CD8-positive, alpha-beta memory T cell (primary cell): Measurements from ENCODE around the gene TEX22. TPM values are rescaled to one million over a fixed set of nuclear protein-coding genes. Genes with fewer than 3 reads are reported as not detected.

Experiments
- CTCF ChIA-PET: fragments of 350-600 bp; sonication (Branson Sonifier 250); formaldehyde crosslinking; loops from one replicate; lab custom pipeline; 2021; ENCODE audit warnings: antibody characterized with exemption; lab: Charles Lee
- POLR2A ChIA-PET: fragments of 350-600 bp; sonication (Branson Sonifier 250); formaldehyde crosslinking; loops from one replicate; lab custom pipeline; 2021; ENCODE audit warnings: antibody characterized with exemption; lab: Charles Lee
- DNase-seq, 5 donors: peaks; one replicate each; pipeline versions ENCODE4 v3.0.0 to v3.0.0-alpha.2; 2020 to 2022; ENCODE audit warnings: mixed read lengths in 1 of 5
- H3K27ac ChIP-seq: one replicate; pipeline ENCODE4 v1.7.0; 2013; ENCODE audit warnings: low read depth, mild to moderate bottlenecking, low read length, moderate library complexity
- H3K27me3 ChIP-seq: 2 replicates; pipeline ENCODE4 v1.7.0; 2013; ENCODE audit warnings: low read length, mild to moderate bottlenecking; ENCODE audit not compliant: insufficient read depth, poor library complexity, severe bottlenecking
- H3K36me3 ChIP-seq: 2 replicates; pipeline ENCODE4 v1.7.0; 2013; ENCODE audit warnings: mild to moderate bottlenecking, low read length, moderate library complexity; ENCODE audit not compliant: insufficient read depth
- H3K4me1 ChIP-seq: 2 replicates; pipeline ENCODE4 v1.7.0; 2013; ENCODE audit warnings: mild to moderate bottlenecking, low read length, moderate library complexity; ENCODE audit not compliant: insufficient read depth
- H3K4me3 ChIP-seq: 2 replicates; pipeline ENCODE4 v1.7.0; 2013; ENCODE audit warnings: mild to moderate bottlenecking, low read length
- H3K9me3 ChIP-seq: 2 replicates; pipeline ENCODE4 v1.7.0; 2013; ENCODE audit warnings: mild to moderate bottlenecking, low read length
- H3K27ac Mint-ChIP-seq, 8 donors: one replicate each; pipeline ENCODE4 v1.8.0; 2020 to 2021; ENCODE audit warnings: mixed read lengths in 8 of 8, mild to moderate bottlenecking in 6 of 8, inconsistent platforms in 3 of 8, moderate library complexity in 3 of 8
- H3K27me3 Mint-ChIP-seq, 2 donors: one replicate each; pipeline ENCODE4 v1.8.0; 2020 to 2021; ENCODE audit warnings: mixed read lengths in 2 of 2, mild to moderate bottlenecking in 1 of 2, moderate library complexity in 1 of 2
- H3K36me3 Mint-ChIP-seq, 3 donors: one replicate each; pipeline ENCODE4 v1.8.0; 2020 to 2021; ENCODE audit warnings: mixed read lengths in 3 of 3, inconsistent platforms in 1 of 3, mild to moderate bottlenecking in 1 of 3
- H3K4me1 Mint-ChIP-seq, 3 donors: one replicate each; pipeline ENCODE4 v1.8.0; 2020 to 2021; ENCODE audit warnings: mixed read lengths in 3 of 3, inconsistent platforms in 1 of 3, mild to moderate bottlenecking in 1 of 3
- H3K4me3 Mint-ChIP-seq, 7 donors: one replicate each; pipeline ENCODE4 v1.8.0; 2020 to 2021; ENCODE audit warnings: mixed read lengths in 7 of 7, mild to moderate bottlenecking in 6 of 7, moderate library complexity in 4 of 7, inconsistent platforms in 2 of 7
- H3K9me3 Mint-ChIP-seq, 5 donors: one replicate each; pipeline ENCODE4 v1.8.0; 2020 to 2022; ENCODE audit warnings: mixed read lengths in 5 of 5, mild to moderate bottlenecking in 3 of 5, moderate library complexity in 2 of 5, inconsistent platforms in 1 of 5
- polyA plus RNA-seq: library from polyadenylated mRNA; unstranded; fragments of 300-500 nt; fragmentation: Illumina TruSeq; gene quantifications from one replicate; pipeline ENCODE4 v1.2.3, GENCODE V29; 2021
- total RNA-seq, 2 experiments: library from RNA; stranded (reverse); gene quantifications; one replicate each; pipeline ENCODE4 v1.2.3, GENCODE V29; 2021

The TEX22 gene
- total and polyA plus RNA-seq, 3 experiments from 2014 or later, result 0.08 to 2.9 (median 1.4) TPM

DNA sequence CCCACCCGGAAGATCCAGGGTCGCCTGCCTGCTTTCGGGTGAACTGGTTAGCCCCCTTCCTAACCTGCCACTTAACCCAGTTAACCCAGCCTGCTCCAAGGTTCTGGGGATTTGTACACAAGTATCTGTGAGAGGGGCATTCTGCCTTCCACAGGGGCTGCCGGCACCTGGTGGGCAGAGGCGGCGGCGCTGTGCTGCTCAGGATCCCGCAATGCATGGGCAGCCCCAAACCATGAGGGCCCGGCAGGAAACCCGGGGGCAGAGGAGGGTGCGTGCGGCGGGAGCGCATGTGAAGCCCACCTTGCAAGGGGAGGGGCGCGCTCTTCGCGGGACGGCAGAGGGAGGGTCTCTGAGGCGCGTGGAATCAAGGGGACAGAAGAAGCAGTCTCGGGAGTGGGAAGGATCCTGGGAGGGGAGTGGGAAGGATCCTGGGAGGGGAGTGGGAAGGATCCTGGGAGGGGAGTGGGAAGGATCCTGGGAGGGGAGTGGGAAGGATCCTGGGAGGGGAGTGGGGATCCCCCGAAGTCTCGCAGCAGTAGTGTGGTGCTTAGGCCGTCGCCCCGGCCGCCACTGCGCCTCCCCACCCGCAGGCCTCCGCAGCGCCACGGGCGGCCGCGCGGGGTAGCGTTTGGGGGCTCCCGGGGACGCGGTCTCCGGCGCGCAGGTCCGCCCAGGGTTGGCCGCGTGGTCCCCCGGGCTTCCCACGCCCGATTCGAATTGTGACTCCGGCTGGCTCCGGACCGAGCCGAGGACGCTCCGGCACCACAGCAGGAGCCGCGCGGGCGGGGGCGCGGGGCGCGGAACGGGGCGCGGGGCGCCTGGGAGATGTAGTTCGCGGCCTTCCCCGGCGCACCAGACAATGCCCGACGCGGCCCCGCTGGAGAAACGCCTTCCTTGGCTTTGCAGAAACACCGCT, 16.4 kb downstream of the TEX22 start:
- Mint-ChIP-seq H3K9me3 (no peaks in the 10 kb centered on the region), H3K27me3 (peaks cover 27 to 43% of the 10 kb centered on the region in 2 donors), H3K4me3 (peak overlapping the region; percentile 58 to 76 (median 70)), H3K27ac (no peak overlapping the region), H3K36me3 (no peaks in the 10 kb centered on the region), H3K4me1 (peaks cover 4 to 28% (median 11%) of the 10 kb centered on the region in 3 donors)
- DNase-seq, result peak; percentile 41 to 68 (median 57)
- peak overlapping the region; percentile 54 for H3K4me3 ChIP-seq
- H3K4me1 ChIP-seq, result peaks cover 21% of the 10 kb centered on the region
- H3K27me3 ChIP-seq, result peaks cover 12% of the 10 kb centered on the region
- ChIA-PET POLR2A (no interaction called here), CTCF (interaction anchor here (1.0 to 2.1 kb wide), 3 partner anchors 68 to 114 kb away, joined by 3 to 6 read pairs (median 5); no protein-coding TSS in a partner anchor)
- H3K36me3 ChIP-seq, result no peaks in the 10 kb centered on the region
- no peaks in the 10 kb centered on the region for H3K9me3 ChIP-seq
- H3K27ac ChIP-seq, result no peak overlapping the region

DNA sequence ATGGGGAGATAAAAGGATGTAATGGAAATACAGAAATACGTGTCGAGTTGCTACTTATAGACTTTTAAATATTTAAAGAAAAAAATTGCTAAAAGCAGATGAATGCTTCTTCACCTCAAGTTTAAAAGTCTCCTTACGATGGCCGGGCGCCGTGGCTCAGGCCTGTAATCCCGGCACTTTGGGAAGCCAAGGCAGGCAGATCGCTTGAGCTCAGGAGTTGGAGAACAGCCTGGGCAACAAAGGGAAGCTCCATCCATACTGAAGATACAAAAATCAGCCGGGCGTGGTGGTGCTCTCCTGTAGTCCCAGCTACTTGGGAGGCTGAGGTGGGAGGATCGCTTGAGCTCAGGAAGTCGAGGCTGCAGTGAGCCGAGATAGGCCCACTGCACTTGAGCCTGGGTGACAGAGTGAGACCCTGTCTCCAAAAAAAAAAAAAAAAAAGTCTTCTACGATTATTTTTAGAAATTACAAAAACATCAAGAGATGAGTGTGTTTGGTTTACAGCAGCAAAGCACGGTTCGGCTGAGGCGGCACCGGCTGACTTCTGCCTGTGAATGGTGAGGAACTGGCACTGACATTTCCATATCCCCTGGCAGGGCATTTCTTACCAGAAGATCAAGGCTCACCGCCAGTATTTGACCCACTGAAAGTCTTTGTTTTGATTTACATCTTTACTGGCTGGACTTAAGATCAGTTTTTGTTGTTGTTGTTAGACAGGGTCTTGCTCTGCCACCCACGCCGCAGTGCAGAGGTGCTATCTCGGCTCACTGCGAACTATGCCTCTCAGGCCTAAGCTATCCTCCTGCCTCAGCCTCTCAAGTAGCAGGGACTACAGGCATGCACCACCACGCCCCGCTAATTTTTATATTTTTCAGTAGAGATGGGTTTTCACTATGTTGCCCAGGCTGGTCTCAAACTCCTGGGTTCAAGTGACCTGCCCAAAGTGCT, 17.4 kb downstream of the TEX22 start:
- Mint-ChIP-seq H3K27me3 (peaks cover 25 to 37% of the 10 kb centered on the region in 2 donors), H3K36me3 (no peaks in the 10 kb centered on the region), H3K9me3 (no peaks in the 10 kb centered on the region), H3K4me3 (peak overlapping the region; percentile 58 to 76 (median 70)), H3K4me1 (peaks cover 4 to 31% (median 11%) of the 10 kb centered on the region in 3 donors), H3K27ac (peak overlapping the region in 1 of 8 donors; percentile 38)
- Histone ChIP-seq H3K4me3 (no peak overlapping the region), H3K27me3 (peaks cover 7% of the 10 kb centered on the region), H3K4me1 (peaks cover 24% of the 10 kb centered on the region), H3K9me3 (no peaks in the 10 kb centered on the region), H3K27ac (no peak overlapping the region), H3K36me3 (no peaks in the 10 kb centered on the region)
- CTCF ChIA-PET, result interaction anchor here (1.0 to 2.3 kb wide), 4 partner anchors 65 to 112 kb away, joined by 3 to 6 read pairs (median 6); no protein-coding TSS in a partner anchor
- POLR2A ChIA-PET, result interaction anchor here (0.6 to 0.7 kb wide), 2 partner anchors 9 to 397 kb away, joined by 3 to 6 read pairs; no protein-coding TSS in a partner anchor
- DNase-seq, result no peak

DNA sequence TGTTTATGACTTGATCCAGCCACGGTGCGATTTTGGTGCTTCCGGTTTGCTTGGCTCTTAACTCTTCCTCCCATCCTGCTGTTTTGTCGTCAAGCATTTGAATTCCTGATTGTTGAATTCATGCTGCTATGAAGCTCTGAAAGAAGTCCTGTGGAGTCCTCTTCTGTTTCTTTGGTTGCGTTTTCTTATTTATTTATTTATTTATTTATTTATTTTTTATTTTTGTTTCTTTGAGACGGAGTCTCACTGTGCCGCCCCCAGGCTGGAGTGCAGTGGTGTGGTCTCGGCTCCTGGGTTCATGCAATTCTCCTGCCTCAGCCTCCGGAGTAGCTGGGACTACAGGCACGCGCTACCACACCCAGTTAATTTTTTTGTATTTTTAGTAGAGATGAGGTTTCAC, 18.3 kb downstream of the TEX22 start:
- Histone ChIP-seq H3K9me3 (no peaks in the 10 kb centered on the region), H3K27me3 (peaks cover 4% of the 10 kb centered on the region), H3K36me3 (no peaks in the 10 kb centered on the region), H3K4me1 (peaks cover 32% of the 10 kb centered on the region), H3K4me3 (no peak overlapping the region), H3K27ac (no peak overlapping the region)
- H3K27ac Mint-ChIP-seq, result peak overlapping the region in 3 of 8 donors; percentile 14 to 56 (median 38)
- no peaks in the 10 kb centered on the region for H3K9me3 Mint-ChIP-seq
- no peak for DNase-seq
- H3K27me3 Mint-ChIP-seq, result peaks cover 21 to 31% of the 10 kb centered on the region in 2 donors
- peaks cover 9 to 34% (median 16%) of the 10 kb centered on the region in 3 donors for H3K4me1 Mint-ChIP-seq
- CTCF ChIA-PET, result interaction anchor here (1.7 to 2.3 kb wide), 3 partner anchors 64 to 112 kb away, joined by 4 to 6 read pairs (median 6); no protein-coding TSS in a partner anchor
- peak overlapping the region in 5 of 7 donors; percentile 21 to 70 (median 61) for H3K4me3 Mint-ChIP-seq
- POLR2A ChIA-PET, result no interaction called here
- no peaks in the 10 kb centered on the region for H3K36me3 Mint-ChIP-seq

DNA sequence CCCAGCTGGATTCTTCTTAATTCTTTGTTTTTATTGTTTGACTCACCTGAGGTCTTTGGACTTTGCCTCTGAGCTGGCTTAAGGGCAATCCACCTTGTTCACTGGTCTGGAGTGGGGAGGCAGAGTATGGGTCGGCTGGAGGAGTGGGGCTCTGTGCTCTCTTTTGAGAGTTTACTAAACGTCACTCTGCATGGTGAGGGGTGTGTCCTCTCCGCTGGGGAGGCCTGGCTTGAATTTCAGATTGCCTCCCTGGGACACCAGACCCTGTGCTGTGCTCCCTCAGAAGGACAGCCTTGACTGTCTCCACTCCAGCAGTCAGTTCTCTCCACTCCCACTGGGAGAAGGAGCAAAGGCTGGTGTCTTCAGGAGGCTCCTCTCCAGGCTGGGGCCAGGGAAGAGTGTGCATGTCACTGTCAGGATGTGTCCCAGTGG, 19.4 kb downstream of the TEX22 start:
- H3K4me1 Mint-ChIP-seq, result peaks cover 18 to 41% (median 24%) of the 10 kb centered on the region in 3 donors
- peaks cover 4% of the 10 kb centered on the region for H3K27me3 ChIP-seq
- peak overlapping the region in 2 of 8 donors; percentile 74 to 92 for H3K27ac Mint-ChIP-seq
- H3K4me3 ChIP-seq, result no peak overlapping the region
- H3K36me3 ChIP-seq, result no peaks in the 10 kb centered on the region
- no peaks in the 10 kb centered on the region for H3K36me3 Mint-ChIP-seq
- H3K9me3 Mint-ChIP-seq, result no peaks in the 10 kb centered on the region
- H3K4me3 Mint-ChIP-seq, result peak overlapping the region in 6 of 7 donors; percentile 8 to 79 (median 43)
- CTCF ChIA-PET, result interaction anchor here (1.7 to 2.3 kb wide), 2 partner anchors 63 to 72 kb away, joined by 4 to 6 read pairs; no protein-coding TSS in a partner anchor
- no peak for DNase-seq
- peaks cover 15 to 23% of the 10 kb centered on the region in 2 donors for H3K27me3 Mint-ChIP-seq
- POLR2A ChIA-PET, result no interaction called here
- peaks cover 36% of the 10 kb centered on the region for H3K4me1 ChIP-seq
- H3K27ac ChIP-seq, result no peak overlapping the region
- no peaks in the 10 kb centered on the region for H3K9me3 ChIP-seq

DNA sequence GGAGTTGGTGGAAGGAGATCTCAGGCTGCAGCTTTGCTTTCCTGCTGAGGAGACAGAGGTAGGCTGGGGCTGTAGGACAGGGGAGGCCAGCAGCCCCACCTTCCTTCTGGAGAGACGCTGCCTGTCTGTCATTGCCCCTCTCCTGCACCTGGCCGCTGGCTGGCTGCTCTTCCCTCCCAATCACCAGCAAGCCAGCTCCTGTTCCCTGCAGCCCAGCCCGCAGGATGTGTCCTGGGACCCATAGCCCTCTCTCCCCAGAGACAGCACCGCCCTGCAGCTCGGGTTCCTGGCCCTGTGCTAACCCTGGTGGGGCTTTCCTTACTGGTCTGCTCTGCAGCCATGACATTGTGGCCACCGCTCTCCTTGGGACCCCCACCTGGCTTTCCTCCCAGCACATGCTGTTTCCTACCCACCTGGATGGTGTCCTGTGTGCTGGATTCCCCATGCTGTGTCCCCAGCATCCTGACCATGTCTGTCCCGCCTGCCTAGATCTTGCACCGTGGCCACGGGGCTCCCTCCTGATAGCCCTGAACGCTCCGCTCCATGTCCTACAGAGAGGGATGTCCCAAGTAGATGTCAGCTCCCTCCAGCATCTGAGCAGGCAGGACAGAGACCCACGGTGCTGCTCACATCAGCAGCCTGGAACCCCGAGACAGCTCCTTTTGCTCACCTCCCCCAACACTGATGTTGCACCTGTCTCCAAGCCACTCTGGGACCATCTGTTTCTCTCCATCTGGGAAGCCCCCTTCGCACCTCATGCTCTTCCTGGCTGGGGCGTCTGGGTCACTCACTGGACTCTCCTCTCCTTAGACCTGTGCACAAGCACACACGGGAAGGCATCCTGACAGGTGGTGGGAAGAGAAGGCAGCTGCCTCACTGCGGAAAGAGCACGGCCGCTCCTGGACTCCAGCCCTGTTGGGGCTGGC, 20.2 kb downstream of the TEX22 start:
- Mint-ChIP-seq H3K4me3 (peak overlapping the region; percentile 57 to 84 (median 73)), H3K36me3 (peaks cover 0 to under 1% (median 0%) of the 10 kb centered on the region in 3 donors), H3K4me1 (peaks cover 22 to 40% (median 27%) of the 10 kb centered on the region in 3 donors), H3K27ac (peak overlapping the region in 4 of 8 donors; percentile 23 to 68 (median 48)), H3K9me3 (no peaks in the 10 kb centered on the region), H3K27me3 (peaks cover 7 to 14% of the 10 kb centered on the region in 2 donors)
- peak overlapping the region; percentile 40 for H3K4me3 ChIP-seq
- no peaks in the 10 kb centered on the region for H3K36me3 ChIP-seq
- peaks cover 36% of the 10 kb centered on the region for H3K4me1 ChIP-seq
- no peak for DNase-seq
- ChIA-PET POLR2A (no interaction called here), CTCF (interaction anchor here (1.7 to 2.3 kb wide), 2 partner anchors 62 to 72 kb away, joined by 4 to 6 read pairs; no protein-coding TSS in a partner anchor)
- no peaks in the 10 kb centered on the region for H3K9me3 ChIP-seq
- no peaks in the 10 kb centered on the region for H3K27me3 ChIP-seq
- peak overlapping the region; percentile 45 for H3K27ac ChIP-seq

DNA sequence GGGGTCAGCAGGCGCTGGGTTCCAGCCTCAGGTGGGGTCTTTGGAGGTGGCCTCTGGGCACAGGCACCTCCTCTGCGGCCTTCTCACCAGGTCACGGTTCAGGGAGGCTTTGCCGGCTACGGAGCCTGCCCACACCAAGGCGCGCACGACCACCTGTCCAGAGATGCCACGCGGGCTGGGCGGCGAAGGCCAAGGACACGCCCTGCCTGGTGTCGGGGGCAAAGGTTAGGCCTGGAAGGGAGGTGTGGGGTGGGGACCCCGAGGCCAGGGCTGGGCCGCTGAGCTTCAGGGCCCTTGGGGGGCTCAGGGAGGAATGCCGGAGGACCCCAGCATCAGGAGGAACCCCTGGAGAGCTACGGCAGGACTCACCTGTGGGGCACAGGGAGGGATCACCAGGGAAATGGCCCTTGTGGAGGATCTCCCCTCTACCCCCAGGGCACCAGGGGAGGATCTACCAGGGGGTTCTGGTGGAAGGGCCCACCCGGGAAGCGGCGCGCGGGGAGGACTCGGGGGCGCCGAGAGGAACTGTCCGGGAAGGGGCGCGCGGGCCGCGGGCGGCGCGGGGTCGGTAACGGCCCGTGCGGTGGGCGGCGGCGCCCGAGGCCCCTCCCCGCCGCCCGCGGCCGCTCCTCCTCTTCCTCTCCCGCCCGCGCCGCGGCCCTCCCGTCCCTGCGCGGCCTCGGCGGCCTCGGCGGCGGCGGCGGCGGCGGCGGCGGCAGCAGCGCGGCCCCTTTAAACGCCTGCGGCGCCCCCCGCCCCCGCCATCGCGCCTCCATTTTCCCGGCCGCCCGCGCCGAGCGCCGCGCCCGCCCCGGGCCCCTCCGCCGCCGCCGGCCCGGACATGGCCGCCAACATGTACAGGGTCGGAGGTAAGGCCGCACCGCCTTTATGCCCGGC, 21.1 kb downstream of the TEX22 start, which contains the start of gene MTA1:
TSS of gene MTA1 (plus strand) at position 633 of the 897 bp plus-strand sequence. CDS start at position 842, 209 bp downstream.
- H3K4me3 ChIP-seq, result peak within 1 kb of the TSS; percentile 59
- no peaks in the 10 kb centered on the region for H3K27me3 ChIP-seq
- H3K4me1 Mint-ChIP-seq, result peaks cover 25 to 43% (median 29%) of the 10 kb centered on the region in 3 donors
- ChIA-PET CTCF (no interaction called here), POLR2A (no interaction called here)
- H3K4me1 ChIP-seq, result peaks cover 36% of the 10 kb centered on the region
- H3K27me3 Mint-ChIP-seq, result peaks cover 2 to 8% of the 10 kb centered on the region in 2 donors
- peak within 1 kb of the TSS; percentile 78 to 93 (median 87) for H3K4me3 Mint-ChIP-seq
- peak within 1 kb of the TSS in 6 of 8 donors; percentile 23 to 92 (median 73) for H3K27ac Mint-ChIP-seq
- peak; percentile 37 to 58 (median 43) for DNase-seq
- no peaks in the 10 kb centered on the region for H3K9me3 ChIP-seq
- H3K36me3 Mint-ChIP-seq, result peaks cover 0 to 2% (median 0%) of the 10 kb centered on the region in 3 donors
- no peaks in the 10 kb centered on the region for H3K36me3 ChIP-seq
- peak within 1 kb of the TSS; percentile 51 for H3K27ac ChIP-seq
- H3K9me3 Mint-ChIP-seq, result no peaks in the 10 kb centered on the region
